Measurements from ENCODE around the gene AOPEP. TPM values are rescaled to one million over a fixed set of nuclear protein-coding genes. Genes with fewer than 3 reads are reported as not detected.

The AOPEP gene
- total and polyA plus RNA-seq, 2 donors (not counting 1 experiment from before 2014, with no cell fraction given): 66.1 to 94.1 TPM

DNA sequence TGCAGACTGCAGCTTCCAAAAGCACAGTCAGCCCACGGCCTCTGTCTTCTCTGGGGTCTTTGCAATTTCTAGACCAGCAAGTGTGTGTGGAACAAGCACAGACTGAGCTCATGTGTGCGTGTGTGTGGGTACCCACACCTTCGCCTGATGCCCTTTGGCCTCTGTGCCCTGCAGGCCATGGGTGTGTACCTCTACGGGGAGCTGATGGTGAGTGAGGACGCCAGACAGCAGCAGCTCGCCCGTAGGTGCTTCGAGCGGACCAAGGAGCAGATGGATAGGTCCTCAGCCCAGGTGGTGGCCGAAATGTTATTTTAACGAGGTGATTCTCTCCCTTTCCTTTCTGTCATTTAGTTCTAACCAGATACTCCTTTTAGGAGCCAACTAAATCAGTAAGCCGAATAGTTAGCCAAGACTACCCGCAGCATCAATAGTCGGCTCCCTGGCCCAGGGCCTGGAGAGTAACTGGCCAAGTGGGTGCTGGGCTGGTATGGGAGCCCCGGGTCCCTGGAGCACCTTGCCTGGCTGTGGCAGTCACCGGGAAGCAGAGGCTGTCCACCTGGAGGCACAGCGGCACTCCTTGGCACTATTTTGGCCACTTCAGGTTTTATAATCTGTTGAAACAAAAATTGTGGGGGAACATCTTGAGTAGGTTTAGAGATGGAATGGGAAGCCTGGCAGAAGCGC, 356.0 kb downstream of the AOPEP start:
- no peak overlapping the region for H3K4me3 ChIP-seq (replicated peaks in 1 of 4; ENCODE audit: control extremely low read depth in 1 of 4, insufficient read depth in 1 of 4, low read depth in 3 of 4, low read length in 4 of 4)
- H3K9me3 ChIP-seq (ENCODE audit: control insufficient read depth, insufficient read depth, low read depth, low read length): no peaks in the 10 kb centered on the region
- H3K36me3 ChIP-seq (ENCODE audit: control insufficient read depth, insufficient read depth, low read length): peaks cover 46% of the 10 kb centered on the region
- peaks cover 39% of the 10 kb centered on the region for H3K79me2 ChIP-seq (ENCODE audit: control insufficient read depth, insufficient read depth, low read length)
- no peaks in the 10 kb centered on the region for H3K27me3 ChIP-seq (ENCODE audit: control insufficient read depth, insufficient read depth, low read length)
- no peak overlapping the region for H3K27ac ChIP-seq (ENCODE audit: insufficient read depth, low read length)
- DNase-seq (ENCODE audit: low read depth in 2 of 2): no peak
- no peak overlapping the region for H3K9ac ChIP-seq (ENCODE audit: insufficient read depth, low read length)
- H3K4me2 ChIP-seq (ENCODE audit: extremely low read depth, insufficient read depth, low read length): no peak overlapping the region
- no peak overlapping the region for H2AFZ ChIP-seq (ENCODE audit: low read length)
- TF ChIP-seq, protein P1, sequence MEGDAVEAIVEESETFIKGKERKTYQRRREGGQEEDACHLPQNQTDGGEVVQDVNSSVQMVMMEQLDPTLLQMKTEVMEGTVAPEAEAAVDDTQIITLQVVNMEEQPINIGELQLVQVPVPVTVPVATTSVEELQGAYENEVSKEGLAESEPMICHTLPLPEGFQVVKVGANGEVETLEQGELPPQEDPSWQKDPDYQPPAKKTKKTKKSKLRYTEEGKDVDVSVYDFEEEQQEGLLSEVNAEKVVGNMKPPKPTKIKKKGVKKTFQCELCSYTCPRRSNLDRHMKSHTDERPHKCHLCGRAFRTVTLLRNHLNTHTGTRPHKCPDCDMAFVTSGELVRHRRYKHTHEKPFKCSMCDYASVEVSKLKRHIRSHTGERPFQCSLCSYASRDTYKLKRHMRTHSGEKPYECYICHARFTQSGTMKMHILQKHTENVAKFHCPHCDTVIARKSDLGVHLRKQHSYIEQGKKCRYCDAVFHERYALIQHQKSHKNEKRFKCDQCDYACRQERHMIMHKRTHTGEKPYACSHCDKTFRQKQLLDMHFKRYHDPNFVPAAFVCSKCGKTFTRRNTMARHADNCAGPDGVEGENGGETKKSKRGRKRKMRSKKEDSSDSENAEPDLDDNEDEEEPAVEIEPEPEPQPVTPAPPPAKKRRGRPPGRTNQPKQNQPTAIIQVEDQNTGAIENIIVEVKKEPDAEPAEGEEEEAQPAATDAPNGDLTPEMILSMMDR (conservative IDR thresholded peaks at IDR 0.05 in 1 of 2, IDR thresholded peaks at IDR 0.05 in 1 of 2; ENCODE audit: low read depth in 1 of 2, low read length in 2 of 2): no peak
- no peak for TF ChIP-seq EZH2 (IDR thresholded peaks at IDR 0.05; ENCODE audit: low read length, missing control alignments)
- no peaks in the 10 kb centered on the region for H4K20me1 ChIP-seq (ENCODE audit: control insufficient read depth, extremely low read depth, insufficient read depth, low read length)
- H3K4me1 ChIP-seq (ENCODE audit: control insufficient read depth, extremely low read depth, insufficient read depth, low read length): peaks cover 12% of the 10 kb centered on the region

DNA sequence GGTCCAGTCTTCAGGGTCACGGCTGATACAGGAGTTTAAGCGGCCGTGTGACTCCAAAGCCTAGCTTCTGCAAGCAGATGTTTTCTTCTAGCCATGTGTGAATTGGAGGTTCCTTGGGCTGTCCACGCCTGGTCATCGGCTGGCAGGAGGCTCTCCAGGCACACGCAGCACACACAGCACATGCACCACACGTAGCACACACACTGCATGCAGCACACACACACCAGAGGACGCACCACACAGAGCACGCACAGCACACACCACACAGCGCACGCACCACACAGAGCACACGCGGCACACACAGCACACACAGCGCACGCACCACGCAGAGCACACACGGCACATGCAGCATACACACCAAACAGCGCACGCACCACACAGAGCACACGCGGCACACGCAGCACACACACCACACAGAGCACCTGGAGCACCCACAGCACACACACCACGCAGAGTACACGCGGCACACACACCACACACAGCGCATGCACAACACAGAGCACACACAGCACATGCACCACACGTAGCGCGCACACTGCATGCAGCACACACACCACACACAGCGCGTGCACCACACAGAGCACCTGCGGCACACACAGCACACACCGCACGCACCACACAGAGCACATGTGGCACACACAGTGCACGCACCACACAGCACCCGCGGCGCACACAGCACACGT, 356.7 kb downstream of the AOPEP start:
- Histone ChIP-seq H3K4me2 (ENCODE audit: extremely low read depth, insufficient read depth, low read length) (no peak overlapping the region), H3K4me1 (ENCODE audit: control insufficient read depth, extremely low read depth, insufficient read depth, low read length) (peaks cover 13% of the 10 kb centered on the region), H3K4me3 (replicated peaks in 1 of 4; ENCODE audit: control extremely low read depth in 1 of 4, insufficient read depth in 1 of 4, low read depth in 3 of 4, low read length in 4 of 4) (no peak overlapping the region), H2AFZ (ENCODE audit: low read length) (no peak overlapping the region), H3K27me3 (ENCODE audit: control insufficient read depth, insufficient read depth, low read length) (no peaks in the 10 kb centered on the region), H3K9me3 (ENCODE audit: control insufficient read depth, insufficient read depth, low read depth, low read length) (no peaks in the 10 kb centered on the region), H3K36me3 (ENCODE audit: control insufficient read depth, insufficient read depth, low read length) (peaks cover 49% of the 10 kb centered on the region), H3K27ac (ENCODE audit: insufficient read depth, low read length) (no peak overlapping the region), H4K20me1 (ENCODE audit: control insufficient read depth, extremely low read depth, insufficient read depth, low read length) (no peaks in the 10 kb centered on the region), H3K9ac (ENCODE audit: insufficient read depth, low read length) (no peak overlapping the region), H3K79me2 (ENCODE audit: control insufficient read depth, insufficient read depth, low read length) (peaks cover 32% of the 10 kb centered on the region)
- no peak for DNase-seq (ENCODE audit: low read depth in 2 of 2)
- no peak for TF ChIP-seq EZH2 (IDR thresholded peaks at IDR 0.05; ENCODE audit: low read length, missing control alignments)
- TF ChIP-seq, protein P1 (conservative IDR thresholded peaks at IDR 0.05 in 1 of 2, IDR thresholded peaks at IDR 0.05 in 1 of 2; ENCODE audit: low read depth in 1 of 2, low read length in 2 of 2): no peak

DNA sequence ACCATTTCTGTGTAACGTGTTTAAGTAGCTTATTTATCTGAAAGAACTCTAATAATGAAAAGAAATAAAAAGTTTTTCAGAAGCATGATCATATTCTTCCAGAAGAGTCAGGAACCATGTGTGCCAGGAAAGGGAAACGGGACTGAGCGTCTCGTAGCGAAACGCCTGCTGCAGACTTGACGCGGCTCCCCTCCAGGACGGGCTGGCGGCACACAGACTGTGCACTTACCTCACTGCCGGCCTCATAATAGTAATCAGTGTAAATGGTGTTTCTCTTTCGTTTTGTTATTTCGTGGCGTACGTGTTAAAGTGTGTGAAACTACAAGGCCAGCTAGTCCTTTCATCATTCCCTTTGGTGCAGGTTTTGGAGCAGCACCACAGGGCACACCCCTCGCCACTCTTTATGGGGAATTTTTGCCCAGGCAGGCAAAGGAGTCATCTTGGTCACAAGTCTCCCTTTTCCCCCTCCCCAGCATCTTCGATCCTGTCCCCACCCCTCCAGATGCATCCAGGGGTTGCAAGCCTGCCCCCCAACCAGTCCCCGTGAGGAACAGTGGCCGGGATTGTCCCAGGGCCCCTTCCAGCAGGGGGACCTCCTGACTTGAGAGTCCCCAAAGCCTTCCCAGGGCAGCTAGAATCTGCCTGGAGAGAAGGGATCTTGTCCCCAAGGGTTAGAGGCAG, 357.9 kb downstream of the AOPEP start:
- no peaks in the 10 kb centered on the region for H3K9me3 ChIP-seq (ENCODE audit: control insufficient read depth, insufficient read depth, low read depth, low read length)
- H3K4me1 ChIP-seq (ENCODE audit: control insufficient read depth, extremely low read depth, insufficient read depth, low read length): peaks cover 16% of the 10 kb centered on the region
- no peak overlapping the region for H3K4me3 ChIP-seq (replicated peaks in 1 of 4; ENCODE audit: control extremely low read depth in 1 of 4, insufficient read depth in 1 of 4, low read depth in 3 of 4, low read length in 4 of 4)
- H3K9ac ChIP-seq (ENCODE audit: insufficient read depth, low read length): no peak overlapping the region
- peaks cover 24% of the 10 kb centered on the region for H3K79me2 ChIP-seq (ENCODE audit: control insufficient read depth, insufficient read depth, low read length)
- H2AFZ ChIP-seq (ENCODE audit: low read length): no peak overlapping the region
- H3K27ac ChIP-seq (ENCODE audit: insufficient read depth, low read length): no peak overlapping the region
- no peak overlapping the region for H3K4me2 ChIP-seq (ENCODE audit: extremely low read depth, insufficient read depth, low read length)
- TF ChIP-seq EZH2 (IDR thresholded peaks at IDR 0.05; ENCODE audit: low read length, missing control alignments): no peak
- TF ChIP-seq, protein P1 (conservative IDR thresholded peaks at IDR 0.05 in 1 of 2, IDR thresholded peaks at IDR 0.05 in 1 of 2; ENCODE audit: low read depth in 1 of 2, low read length in 2 of 2): no peak
- peaks cover 49% of the 10 kb centered on the region for H3K36me3 ChIP-seq (ENCODE audit: control insufficient read depth, insufficient read depth, low read length)
- H3K27me3 ChIP-seq (ENCODE audit: control insufficient read depth, insufficient read depth, low read length): no peaks in the 10 kb centered on the region
- no peak for DNase-seq (ENCODE audit: low read depth in 2 of 2)
- H4K20me1 ChIP-seq (ENCODE audit: control insufficient read depth, extremely low read depth, insufficient read depth, low read length): no peaks in the 10 kb centered on the region
